Cardiac atrium fibroblast (primary cell): ENCODE measurements around the gene PTBP1. TPM values are rescaled to one million over a fixed set of nuclear protein-coding genes. Genes with fewer than 3 reads are reported as not detected.

ENCODE experiments used
- total RNA-seq: library from RNA; depleted of rRNA; stranded (reverse); fragments of >200 nt; gene quantifications from 2 replicates; pipeline ENCODE4 v1.2.3, GENCODE V29; 2015

The PTBP1 gene
- 190 and 240 TPM in 2 replicates for total RNA-seq

GRCh38 chr19:796692-797527, at the start of gene PTBP1:
Gene PTBP1, plus strand, starts transcription at chr19:797452. Its CDS starts 46 bp downstream, at chr19:797498.

GRCh38 chr19:750640-751423, 46.4 kb upstream of the PTBP1 start, which contains the start of gene MISP:
Gene MISP, plus strand, starts transcription at chr19:751112. Its CDS starts 5,835 bp downstream, at chr19:756947.

DNA sequence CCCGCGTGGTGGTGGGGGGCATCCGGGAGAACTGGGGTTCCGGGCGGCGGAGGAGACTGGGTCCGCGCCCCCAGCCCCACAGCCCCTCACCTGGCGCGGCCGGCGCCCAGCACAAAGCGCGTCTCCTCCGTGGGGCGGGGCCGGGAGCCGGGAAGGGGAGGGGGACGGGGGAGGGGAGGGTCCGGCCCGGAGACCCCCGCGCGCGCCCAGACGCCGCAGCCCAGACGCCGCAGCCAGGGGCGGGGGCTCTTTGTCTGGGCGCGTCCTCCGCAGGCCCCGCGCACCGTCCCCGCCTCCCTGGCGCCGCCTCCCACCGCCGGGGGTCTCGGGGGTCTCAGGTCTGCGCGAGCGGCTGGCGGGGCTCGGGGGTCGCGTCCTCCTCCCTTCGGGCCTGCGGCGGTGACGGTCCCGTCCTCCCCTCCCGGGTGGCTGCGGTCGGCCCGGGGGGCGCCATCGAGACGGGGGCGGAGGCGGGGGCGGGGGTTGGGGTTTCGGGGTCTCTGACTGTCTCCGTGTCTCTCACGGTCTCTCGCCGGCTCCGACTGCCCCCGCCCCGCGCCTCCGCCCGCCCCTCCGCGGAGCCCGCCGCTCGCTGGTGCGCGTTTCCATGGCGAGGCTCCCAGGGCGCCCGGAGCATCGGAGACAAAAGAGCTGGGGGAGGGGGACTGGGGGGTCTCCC, 24.7 kb downstream of the PTBP1 start, which contains the start of gene PLPPR3:
TSS of gene PLPPR3 (minus strand) at position 131 of the 679 bp plus-strand sequence. CDS start 396 bp downstream, outside the sequence.

DNA sequence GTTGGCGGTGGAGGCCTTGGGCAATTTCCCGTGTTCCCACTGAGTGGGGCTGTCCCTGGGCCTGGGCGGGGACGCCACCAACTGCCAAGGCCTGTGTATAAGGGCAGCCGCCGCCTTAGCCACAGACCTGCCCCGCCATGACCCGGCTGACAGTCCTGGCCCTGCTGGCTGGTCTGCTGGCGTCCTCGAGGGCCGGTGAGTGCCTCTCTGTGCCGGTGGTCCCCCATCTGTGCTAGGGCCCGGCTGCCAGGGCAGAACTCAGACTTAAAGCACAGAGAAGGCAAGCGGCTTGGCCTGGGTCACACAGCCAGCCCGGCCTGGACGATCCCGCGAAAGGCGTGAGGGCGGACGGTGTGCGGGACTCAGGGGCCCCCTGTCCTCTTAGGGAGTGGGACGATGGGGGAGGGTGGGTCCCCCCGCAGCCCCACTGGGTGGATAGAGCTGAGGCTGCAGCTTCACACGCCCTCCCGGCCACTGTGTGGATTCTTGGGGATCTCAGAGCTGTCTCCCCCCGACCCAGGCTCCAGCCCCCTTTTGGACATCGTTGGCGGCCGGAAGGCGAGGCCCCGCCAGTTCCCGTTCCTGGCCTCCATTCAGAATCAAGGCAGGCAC, 30.6 kb downstream of the PTBP1 start, which contains the start of gene AZU1:
TSS of gene AZU1 (plus strand) at position 128 of the 612 bp plus-strand sequence. CDS start at position 138, 10 bp downstream.

DNA sequence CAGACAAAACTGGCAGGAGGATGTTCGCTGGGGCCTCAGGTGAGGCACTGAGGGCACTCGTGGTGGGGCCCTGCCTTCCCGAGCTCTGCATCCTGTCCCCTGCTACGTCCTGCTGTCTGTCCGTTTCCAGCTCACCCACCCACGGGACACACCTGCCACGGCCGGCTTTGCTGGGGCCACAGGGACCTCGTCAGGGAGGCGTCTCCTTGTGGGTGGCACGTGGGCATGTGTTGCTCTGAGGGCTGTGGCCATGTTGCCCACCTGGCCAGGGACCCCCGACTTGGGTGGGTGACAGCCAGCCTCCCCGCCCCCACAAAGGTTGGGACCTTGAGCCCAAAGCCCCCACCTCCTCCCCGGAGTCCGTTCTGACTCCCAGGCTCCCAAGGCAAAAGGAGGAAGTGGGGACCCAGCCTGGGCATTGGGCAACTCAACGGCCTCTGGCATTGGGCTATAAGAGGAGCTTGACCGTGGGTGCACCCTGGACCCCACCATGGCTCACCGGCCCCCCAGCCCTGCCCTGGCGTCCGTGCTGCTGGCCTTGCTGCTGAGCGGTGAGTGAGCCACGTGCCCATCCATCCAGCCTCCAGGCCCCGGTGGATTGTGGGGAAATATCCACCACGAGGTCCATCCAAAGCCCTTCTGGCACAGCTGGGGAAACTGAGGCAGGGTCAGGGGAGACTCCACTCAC, 43.4 kb downstream of the PTBP1 start, which contains the start of gene PRTN3:
TSS of gene PRTN3 (plus strand) at position 481 of the 688 bp plus-strand sequence. CDS start at position 491, 10 bp downstream.

DNA sequence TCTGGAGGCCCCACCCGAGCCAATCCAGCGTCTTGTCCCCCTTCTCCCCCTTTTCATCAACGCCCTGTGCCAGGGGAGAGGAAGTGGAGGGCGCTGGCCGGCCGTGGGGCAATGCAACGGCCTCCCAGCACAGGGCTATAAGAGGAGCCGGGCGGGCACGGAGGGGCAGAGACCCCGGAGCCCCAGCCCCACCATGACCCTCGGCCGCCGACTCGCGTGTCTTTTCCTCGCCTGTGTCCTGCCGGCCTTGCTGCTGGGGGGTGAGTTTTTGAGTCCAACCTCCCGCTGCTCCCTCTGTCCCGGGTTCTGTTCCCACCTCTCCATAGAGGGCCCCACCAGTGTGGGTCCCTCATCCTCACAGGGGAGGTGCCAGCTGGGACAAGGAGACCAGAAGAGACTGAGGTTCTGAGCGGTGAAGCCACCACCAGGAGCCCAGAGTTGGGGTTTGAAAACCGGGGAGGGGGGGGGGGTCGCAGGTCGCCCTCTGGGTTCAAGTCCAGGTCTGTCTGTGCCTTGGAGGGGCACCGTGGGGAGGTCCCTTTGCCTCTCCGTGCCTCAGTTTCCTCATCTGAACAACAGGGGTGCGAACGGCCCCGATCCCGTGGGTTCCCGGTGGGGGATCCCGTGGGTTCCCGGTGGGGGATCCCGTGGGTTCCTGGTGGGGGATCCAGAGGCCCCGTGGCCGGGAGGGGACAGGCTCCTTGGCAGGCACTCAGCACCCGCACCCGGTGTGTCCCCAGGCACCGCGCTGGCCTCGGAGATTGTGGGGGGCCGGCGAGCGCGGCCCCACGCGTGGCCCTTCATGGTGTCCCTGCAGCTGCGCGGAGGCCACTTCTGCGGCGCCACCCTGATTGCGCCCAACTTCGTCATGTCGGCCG, 55.1 kb downstream of the PTBP1 start, which contains the start of gene ELANE:
TSS of gene ELANE (plus strand) at position 168 of the 878 bp plus-strand sequence. CDS start at position 194, 26 bp downstream.

GRCh38 chr19:858868-859843, 61.9 kb downstream of the PTBP1 start, which contains the start of gene CFD:
Gene CFD, plus strand, starts transcription at chr19:859664. Its CDS starts 26 bp downstream, at chr19:859690.

Other genes with a start within 250 kb of the PTBP1 start
- 919 and 936 TPM in 2 replicates for gene BSG, start 224.9 kb upstream of the PTBP1 start, total RNA-seq
- 4.2 and 5.6 TPM in 2 replicates for gene HCN2, start 207.6 kb upstream of the PTBP1 start, total RNA-seq
- gene POLRMT, start 163.9 kb upstream of the PTBP1 start, total RNA-seq = 14.3 and 21.5 TPM in 2 replicates
- not detected in 2 replicates for gene FGF22, start 157.6 kb upstream of the PTBP1 start, total RNA-seq
- gene RNF126, start 134.2 kb upstream of the PTBP1 start, total RNA-seq = 63.5 and 64.1 TPM in 2 replicates
- 59.1 and 82.9 TPM in 2 replicates for gene FSTL3, start 121.1 kb upstream of the PTBP1 start, total RNA-seq
- gene PRSS57, start 102.0 kb upstream of the PTBP1 start, total RNA-seq = not detected in 2 replicates
- 50.1 and 56.9 TPM in 2 replicates for gene PALM, start 88.5 kb upstream of the PTBP1 start, total RNA-seq
- gene MISP, start 46.3 kb upstream of the PTBP1 start, total RNA-seq = not detected in 2 replicates
- gene PLPPR3, start 24.5 kb downstream of the PTBP1 start, total RNA-seq = 0.36 and 2.1 TPM in 2 replicates
- not detected in 2 replicates for gene AZU1, start 30.4 kb downstream of the PTBP1 start, total RNA-seq
- gene PRTN3, start 43.5 kb downstream of the PTBP1 start, total RNA-seq = 0.16 TPM in 1 of 2 replicates, not detected in the other
- gene ELANE, start 54.9 kb downstream of the PTBP1 start, total RNA-seq = 2.4 and 6.9 TPM in 2 replicates
- 70.6 and 164 TPM in 2 replicates for gene CFD, start 62.2 kb downstream of the PTBP1 start, total RNA-seq
- gene MED16, start 95.7 kb downstream of the PTBP1 start, total RNA-seq = 25.8 and 35.2 TPM in 2 replicates
- gene RNU6-9, start 96.0 kb downstream of the PTBP1 start, total RNA-seq = not detected in 2 replicates
- gene R3HDM4, start 115.8 kb downstream of the PTBP1 start, total RNA-seq = 61.7 and 64.3 TPM in 2 replicates
- gene KISS1R, start 119.9 kb downstream of the PTBP1 start, total RNA-seq = not detected in 2 replicates
- 7.9 and 10.5 TPM in 2 replicates for gene ARID3A, start 128.6 kb downstream of the PTBP1 start, total RNA-seq
- gene WDR18, start 186.9 kb downstream of the PTBP1 start, total RNA-seq = 25.1 and 37.9 TPM in 2 replicates
- gene GRIN3B, start 203.0 kb downstream of the PTBP1 start, total RNA-seq = 0.54 and 0.97 TPM in 2 replicates
- gene TMEM259, start 223.7 kb downstream of the PTBP1 start, total RNA-seq = 140 and 146 TPM in 2 replicates
- gene RNU6-2, start 224.1 kb downstream of the PTBP1 start, total RNA-seq = not detected in 2 replicates
- gene CNN2, start 229.2 kb downstream of the PTBP1 start, total RNA-seq = 177 and 287 TPM in 2 replicates
- gene ABCA7, start 242.7 kb downstream of the PTBP1 start, total RNA-seq = 4.5 and 5.8 TPM in 2 replicates